ENCODE measurements around the gene PLXDC2.

PLXDC2 gene

DNA sequence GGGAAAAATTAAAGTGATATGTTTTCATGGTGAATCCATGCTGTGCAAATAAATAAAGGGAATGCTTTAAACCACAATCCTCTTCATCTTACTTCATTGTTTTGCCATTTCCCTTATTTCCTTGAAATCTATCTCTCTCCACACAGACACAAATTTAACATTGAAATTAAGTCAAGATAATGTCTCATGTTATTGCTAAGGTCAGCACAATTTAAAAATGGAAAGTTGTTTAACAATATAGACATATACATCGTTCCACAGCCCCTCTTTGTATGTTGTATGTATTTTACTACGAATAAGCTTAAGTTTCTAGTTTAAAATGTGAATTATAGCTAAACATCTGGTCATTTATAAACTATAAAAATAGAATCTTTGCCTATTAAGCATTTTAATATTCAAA, 256.9 kb downstream of the PLXDC2 start:
- no peak for DNase-seq

DNA sequence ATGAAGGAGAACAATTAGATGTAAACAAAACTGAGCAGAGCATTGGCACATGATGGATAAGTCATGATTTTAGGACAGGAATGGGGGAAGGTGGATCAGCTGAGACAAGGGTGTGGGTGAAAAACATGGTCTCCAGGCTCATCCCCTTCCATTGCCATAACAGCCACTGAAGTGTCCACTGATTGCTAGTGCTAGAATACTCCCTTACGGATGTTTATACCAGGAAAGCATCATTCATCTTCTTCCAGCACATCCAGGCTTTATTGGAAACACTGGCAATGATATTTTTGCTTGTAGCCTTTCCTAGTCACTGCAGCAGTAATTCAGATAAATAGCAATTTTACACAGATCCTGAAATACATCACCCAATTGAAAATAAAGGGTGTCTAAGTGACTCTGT, 259.5 kb downstream of the PLXDC2 start:
- DNase-seq = no peak

DNA sequence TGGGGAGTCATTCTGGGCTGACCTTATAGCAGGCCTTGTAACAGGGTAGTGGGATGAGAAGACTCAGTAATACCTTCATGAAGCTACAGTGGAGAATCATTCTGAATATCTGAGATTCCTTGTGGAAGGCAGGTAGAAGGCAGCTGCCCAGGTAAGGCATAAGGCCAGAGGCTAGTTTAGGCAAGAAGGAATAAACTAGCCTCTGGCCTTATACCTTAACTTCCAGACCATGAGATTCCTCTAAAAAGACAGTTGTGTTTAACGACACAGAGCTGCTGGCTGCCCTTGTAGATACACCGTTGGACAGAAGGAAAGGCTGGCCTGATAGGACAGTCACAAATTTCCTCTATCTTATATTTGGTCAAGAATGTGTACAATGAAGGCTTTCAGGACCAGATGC, 268.2 kb downstream of the PLXDC2 start:
- DNase-seq = no peak

DNA sequence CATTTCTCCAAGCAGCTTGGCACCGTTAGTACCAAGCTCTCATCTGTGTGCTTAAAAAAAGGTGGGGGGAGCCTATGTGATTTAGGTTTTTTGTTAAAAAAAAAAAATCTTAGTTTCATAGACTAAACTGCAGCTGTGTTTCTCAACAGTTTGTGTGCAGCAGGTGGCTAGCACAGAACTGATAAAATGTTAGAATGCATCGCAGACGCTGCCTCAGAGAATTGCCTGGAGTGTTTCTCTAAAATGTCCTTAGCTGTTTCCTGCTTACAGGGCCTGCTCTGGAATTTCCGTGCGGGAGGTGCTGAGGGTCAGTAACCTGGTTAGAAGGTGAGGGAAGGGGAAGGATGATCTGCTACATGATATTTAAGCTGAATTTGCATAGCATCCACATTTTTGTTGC, 268.9 kb downstream of the PLXDC2 start:
- no peak for DNase-seq

DNA sequence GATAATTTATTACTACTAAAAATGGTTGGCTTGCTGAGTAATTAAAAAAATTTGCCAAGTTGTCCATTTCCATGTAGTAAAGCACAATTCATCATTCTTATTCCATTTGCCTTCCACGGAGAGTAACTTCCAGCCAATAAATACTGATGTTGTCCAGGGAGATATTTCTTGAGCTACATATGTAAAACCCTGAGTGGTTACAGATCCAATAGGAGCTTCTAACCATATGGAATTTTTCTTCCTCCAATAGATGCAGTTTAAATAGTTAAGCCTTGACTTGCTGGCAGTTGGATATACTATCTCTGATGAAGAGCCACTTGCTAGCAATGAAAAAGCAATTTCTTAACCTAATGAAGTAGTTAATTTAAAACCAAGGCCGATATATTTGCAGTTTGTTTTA, 271.1 kb downstream of the PLXDC2 start:
- DNase-seq = no peak

DNA sequence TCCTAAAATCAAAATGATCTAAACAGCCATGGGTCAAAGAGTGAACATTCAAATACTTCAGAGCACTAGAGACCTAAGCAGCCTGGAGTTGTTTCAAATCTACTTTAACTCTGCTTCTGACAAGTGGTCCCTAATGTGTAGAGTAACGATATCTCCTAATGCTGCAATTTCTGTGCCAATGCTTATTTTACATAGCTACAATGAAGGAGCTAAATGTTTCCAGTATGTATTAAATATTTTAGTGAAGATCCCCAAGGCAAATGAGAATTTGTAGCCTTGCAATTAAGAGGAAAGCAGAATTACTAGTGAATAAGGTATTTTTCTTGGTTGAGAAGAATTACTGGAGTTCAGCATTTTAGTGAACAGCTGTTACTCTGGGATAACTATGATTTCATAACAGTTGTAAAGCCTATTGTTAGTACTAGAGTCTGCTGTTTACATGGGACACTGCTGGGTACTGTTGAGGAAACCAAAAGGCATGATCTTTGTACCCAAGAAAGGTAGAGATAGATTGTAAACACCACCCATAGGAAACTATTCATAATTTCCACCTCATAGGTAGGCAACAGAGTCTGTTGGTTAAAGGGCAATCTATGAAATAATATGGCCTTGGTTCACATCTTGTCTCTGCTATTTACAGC, 271.9 kb downstream of the PLXDC2 start:
- DNase-seq = no peak

DNA sequence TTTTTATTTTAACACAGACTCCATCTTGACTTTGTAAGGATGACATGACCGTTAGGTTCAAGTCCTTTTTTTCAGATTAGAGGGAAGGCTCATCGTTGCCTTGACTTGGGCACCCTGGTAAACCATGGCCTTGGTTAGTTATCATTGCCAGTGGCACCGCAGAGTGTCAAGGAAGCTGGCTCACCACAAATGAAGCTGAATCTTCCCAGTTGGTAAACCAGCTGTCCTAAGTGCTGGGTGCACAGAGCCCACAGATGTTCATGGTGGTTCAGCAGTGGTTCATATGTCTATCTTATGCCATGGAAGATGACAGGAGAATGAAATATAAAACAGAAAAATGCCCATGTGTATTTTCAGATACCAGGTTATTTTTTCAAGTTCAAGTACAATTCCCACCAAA, 273.6 kb downstream of the PLXDC2 start:
- no peak for DNase-seq

DNA sequence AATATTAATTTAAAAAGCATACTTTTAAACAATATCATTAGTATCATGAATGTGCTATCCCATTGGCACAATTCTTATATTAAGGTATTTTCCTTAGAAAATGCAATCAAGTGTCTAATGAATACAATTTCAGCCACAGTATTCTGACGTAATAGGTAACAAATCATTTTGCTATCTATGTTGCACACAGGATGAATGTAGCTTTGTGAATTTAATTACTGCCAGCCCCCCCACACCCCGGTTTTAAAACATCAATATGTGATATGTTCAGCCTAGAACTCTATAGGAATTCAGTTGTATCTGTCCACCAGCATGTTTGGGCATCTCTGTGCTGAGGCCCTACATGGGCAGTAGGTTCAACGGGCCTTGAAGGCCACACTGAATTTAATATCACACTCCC, 274.6 kb downstream of the PLXDC2 start:
- no peak for DNase-seq

DNA sequence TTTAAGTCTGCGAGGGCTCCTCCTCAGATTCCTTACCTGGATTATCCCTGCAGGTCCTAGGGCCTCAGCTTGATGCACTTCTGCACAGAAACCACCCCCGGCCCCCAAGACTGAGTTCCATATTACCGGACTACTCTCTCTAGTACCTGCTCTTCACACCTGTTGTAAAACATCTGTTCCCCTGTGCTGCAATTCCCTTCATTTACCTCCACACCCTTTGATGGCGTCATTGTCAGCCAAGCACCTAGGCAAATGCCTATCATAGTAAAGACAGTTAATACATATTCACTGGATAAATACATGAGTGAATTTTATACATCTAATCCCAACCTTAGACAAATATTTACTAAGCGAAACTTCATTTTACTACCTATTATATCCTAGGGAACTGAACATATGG, 275.5 kb downstream of the PLXDC2 start:
- DNase-seq = no peak

DNA sequence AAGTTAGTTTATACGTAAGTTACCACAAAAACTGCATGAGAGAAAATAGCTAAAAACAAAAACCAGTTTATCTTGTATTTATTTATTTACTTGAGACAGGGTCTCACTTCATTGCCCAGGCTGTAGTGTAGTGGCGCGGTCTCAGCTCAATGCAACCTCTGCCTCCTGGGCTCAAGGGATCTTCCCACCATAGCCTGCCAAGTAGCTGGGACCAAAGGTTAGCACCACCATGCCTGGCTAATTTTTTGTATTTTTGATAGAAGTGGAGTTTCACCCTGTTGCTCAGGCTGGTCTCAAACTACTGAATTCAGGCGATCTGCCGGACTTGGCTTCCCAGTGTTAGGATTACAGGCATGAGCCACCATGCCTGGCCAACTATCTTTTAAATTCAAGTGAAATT, 277.4 kb downstream of the PLXDC2 start:
- DNase-seq = no peak

DNA sequence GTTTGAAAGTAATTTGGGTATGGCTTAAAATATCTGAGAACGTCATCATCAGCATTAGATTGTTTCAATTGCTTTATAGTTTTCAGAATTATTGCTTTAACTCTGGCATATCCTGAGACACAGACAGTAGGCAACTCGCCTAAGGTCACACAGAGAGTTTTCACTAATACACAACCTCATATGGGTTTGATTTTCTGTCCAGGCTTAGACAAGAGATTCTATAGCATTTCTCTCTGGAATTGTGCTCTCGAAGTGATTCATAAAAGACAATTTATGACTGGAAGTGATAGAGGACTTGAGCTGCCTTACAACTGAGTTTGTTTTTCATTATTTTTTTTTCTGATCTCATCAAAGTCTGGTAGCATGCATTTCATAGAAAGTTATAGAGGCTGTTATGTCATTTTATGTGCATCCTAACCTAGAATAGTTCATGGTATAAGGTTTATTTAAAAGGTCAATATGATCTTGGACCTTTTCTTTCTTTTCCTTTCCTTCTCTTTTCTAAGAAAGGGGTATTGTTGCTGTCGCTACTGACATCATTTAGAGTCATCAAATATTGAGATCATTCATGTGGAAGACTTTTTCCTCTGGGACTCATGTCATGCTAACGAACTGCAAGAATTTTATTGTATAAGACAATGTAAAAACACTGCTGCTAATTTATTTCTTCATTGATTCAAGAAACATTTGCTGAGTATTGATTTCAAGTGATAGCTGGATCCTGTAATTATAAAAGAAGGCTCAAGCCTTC, 278.2 kb downstream of the PLXDC2 start:
- no peak for DNase-seq

DNA sequence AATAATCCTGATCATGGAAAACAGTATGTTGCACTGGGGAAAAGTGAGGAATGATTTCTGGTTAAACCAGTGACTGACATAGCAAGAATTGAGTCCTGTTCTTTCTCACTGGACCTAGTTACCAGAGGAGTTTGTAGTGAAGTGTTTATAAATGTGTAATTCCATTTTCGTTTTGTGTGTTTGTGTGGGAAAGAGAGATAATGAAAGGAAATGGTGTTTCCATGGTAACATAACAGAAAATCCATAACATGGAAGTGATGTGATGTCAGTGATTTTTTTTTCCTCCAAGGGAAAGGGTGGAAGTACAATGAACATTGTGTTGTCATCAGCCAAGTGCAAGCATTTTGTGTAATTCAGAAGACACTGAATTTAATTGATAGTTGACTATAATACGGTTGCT, 283.9 kb downstream of the PLXDC2 start:
- DNase-seq = no peak

DNA sequence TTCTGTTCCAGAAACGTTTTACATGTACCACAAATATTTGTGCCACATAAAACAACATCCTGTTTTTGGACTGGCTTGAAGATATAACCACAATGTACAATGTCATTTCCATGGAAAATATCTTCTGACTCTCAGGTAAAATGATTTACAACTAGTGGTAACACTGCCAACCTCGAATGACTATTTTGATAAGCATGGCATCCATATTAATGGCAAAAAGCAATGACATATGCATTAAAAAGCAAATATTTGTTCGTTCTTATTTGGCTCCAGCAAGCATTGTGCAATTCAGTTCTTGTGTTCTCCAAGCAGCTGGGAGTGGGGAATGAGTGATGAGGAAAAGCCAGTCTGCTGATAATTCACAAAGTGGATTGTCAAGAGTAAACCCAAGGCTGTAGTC, 289.0 kb downstream of the PLXDC2 start:
- no peak for DNase-seq

DNA sequence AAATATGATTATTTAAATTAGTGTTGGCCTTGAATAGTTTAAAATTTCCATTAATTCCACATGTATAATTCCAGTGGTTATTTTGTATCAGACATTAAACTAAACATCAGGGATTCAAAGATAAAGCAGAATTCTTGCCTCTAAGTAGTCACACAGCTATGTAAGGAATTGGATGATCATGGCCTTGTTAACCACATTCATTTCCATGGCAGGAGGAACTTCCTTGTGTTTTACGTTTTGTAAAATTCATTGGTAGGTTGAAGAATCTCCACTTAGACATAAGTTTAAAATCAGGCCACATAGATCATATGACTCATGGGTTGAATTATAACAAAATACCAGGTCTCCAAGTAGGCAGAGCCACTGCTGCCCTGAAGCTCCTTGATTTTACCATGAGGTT, 289.7 kb downstream of the PLXDC2 start:
- no peak for DNase-seq

DNA sequence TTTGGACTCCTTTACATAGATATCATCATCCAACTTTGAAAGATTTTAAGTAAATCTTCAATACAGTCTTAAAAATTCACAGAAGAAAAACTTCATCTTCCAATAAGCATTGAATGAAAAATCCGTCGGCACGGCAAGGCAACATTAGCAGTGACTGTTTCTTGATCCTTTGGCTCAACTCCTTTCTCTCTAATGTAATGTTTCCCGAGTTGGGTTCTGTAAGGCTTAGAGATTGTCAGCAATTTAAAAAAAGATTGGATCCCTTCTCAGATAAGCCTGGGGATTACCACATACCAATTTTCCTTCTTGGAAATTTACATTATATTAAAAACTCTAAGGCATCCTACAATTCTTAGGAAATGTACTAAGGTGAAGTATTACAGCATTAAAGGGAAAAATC, 291.8 kb downstream of the PLXDC2 start:
- DNase-seq = no peak

DNA sequence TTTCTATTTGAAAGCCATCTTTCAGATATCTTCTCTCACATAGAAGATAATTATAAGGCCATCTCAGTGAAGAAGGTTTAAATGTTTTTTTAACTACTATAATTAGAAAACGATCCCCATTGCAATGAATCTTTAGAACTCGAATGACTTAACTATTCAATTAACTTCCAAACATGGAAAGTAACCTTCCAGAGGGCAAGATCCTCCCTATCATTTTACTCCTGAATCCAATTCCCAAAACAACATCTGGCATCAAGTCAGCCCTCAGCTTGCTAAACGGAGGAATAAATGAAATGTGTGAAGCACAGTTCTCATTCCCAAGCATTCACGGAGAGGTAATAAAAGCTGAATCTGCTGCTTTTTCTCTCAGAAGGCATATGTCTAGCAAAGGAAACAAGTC, 293.4 kb downstream of the PLXDC2 start:
- no peak for DNase-seq

DNA sequence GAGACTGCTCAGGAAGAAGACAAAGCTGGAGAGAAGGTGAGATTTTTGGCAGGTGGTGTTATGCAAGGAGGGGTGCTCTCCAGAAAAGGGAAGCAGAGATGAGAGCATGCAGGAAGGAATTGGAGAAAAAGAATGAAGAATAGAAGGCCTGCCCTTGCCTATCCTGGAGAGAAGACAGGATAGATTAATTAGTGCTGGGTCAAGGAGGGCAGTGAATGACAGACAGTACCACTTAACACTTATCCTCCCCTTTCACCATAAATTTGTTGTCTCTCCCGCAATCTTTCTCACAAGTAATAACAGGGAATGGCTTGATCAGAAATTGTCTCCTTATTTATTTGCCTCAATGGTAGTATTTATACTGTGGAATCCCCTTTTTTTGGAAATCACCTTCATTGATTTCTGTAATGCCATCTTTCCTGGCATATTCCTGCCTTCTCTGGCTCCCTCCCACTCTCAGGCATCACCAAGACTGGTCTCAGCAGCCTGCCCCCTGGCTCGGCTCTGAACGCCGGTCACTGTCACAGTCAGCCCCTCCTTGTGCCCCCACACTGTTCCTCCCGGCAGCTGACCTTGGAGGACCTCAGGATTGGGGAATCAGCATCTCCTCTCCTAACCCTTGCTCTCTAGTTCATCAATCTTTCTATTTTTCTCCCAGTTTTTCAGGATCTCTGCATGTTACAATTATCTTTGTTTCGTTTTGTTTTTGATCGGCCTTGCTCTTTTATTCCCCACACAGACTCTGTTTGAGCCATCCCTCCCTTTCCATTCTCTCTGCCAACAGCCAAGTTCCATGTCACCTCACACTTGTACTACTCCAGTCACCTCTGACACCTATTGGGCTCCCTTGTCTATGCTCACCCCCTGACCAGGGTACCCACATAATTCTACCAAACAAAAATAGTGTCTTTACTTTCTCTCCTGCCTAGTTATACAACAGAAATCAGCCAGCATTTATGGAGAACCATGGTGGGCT, 294.2 kb downstream of the PLXDC2 start:
- no peak for DNase-seq

DNA sequence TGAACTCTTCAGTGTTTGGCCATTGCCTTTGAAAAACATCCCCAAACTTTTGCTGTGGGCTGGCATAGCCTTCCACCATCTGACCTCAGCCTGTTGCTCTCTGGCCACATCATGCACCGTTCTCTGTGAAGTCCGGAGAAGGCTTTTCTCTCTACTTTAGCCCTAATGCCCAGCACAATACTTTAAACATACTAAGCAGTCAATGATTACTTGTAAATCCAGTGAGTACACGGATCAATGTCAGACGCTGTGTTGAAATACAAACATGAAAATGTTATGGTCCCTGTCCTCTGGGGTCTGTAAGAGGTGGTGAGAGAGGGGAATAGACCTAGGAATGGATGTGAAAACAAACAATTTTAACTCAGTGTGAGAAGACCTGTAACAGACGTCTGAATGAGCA, 297.9 kb downstream of the PLXDC2 start:
- DNase-seq = no peak

DNA sequence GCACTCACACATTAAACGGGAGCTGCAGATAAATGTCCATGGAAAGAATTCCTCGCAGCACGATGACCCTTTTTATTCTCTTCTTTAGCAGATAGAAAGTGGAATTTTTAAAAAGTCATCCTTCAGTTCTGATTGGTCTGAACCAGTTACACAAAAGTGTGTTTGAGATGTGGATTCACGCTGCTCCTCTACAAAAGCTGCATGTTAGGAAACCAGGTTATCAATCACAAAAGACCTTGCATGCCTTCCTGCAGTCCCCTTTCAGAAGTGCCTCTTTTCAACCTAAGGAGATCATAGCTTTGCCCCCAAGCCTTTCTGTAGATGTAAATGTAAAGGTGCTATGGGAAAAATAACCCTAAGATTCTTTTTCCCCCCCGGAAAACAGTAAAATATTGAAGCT, 299.7 kb downstream of the PLXDC2 start:
- DNase-seq = no peak

DNA sequence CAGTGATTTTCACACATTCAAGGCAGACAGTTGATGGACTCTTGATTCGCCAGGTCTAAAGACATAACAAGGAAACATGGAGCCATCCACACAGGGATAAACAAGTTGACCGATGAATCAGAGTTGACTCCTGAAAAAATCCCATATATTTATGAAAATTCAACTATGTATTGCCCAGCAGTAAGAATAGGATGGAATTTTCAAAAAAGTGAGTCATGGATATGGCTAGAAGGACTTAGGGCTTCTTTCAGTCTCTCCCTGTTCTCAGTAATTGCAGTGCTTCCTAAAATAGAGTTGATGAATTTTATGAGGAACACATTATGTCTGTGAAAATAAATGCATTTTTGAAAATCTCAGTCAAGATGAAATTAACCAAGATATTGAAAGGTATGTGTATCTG, 301.2 kb downstream of the PLXDC2 start:
- DNase-seq = no peak

DNA sequence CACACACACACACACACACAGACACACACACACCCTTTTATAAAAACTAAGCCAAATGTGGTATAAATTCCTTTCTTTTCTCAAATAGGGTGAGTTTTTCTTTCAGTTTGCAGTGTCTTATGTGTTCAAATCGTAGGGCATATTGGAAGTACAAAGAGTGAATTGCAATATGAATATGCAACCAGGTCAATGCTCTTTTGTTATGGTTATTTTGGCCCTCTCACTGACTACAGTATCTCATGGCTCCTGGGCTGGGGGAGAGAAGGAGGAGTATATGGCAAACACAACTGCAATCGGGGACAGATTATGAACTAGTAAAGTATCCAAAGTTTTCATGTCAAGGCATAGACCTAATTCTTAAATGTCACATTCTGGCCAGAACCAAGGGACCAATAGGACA, 301.9 kb downstream of the PLXDC2 start:
- no peak for DNase-seq

DNA sequence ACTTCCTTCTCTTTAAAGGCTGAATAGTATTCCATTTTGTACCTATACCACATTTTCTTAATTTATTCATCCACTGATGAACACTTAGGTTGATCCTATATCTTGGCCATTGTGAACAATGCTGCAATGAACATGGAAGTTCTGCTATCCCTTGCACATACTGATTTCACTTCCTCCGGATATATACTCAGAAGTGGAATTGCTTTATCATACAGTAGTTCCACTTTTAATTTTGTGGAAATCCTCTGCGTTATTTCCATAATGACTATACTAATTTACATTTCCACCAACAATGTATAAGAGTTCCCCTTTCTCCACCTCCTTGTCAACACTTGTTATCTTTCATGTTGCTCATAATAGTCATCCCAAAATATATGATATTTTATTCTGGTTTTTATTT, 312.6 kb downstream of the PLXDC2 start:
- DNase-seq = no peak

DNA sequence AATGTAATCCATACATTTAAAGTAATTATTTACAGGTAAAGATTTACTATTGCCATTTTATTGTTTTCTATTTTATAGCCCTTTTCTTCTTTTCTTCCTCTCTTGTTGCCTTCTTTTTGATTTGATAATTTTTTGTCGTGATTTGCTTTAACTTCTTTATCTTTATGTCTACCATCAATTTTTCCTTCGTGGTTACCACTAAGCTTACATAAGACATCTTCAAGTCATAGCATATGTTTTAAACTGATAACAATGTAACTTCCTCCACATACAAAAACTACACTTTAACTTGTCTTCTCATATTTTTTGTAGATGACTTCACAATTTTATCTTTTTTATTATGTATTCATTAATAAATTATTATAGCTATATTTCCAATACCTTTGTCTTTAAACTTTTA, 316.6 kb downstream of the PLXDC2 start:
- DNase-seq = no peak

DNA sequence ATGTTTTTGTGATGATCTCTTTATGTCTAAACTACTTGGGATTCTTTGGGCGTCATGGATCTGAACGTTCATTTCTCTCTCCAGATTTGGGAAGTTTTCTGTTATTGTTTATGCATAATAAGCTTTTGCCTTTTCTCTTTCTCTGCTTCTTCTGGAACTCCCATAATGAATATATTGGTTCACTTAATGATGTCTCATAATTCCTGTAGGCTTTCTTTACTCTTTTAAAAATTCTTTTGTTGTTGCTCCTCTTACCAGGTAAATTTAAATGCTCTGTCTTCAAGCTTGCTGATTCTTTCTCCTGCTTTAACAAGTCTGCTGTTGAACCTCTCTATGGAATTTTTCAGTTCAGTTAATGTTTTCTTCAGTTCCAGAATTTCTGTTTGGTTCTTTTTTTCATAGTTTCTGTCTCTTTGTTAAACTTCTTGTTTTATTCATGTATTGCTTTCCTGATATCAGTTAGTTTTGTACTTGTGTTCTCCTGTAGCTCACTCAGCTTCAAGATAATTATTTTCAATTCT, 317.5 kb downstream of the PLXDC2 start:
- DNase-seq = no peak
